Upper lobe of right lung (tissue), 1 donor: ENCODE measurements around the gene AKAP3. TPM values are rescaled to one million over a fixed set of nuclear protein-coding genes. Genes with fewer than 3 reads are reported as not detected.

Experiments
- ATAC-seq: fragments of 200-7000 bp; cut with Tn5 transposase; one replicate; pipeline ENCODE4 v1.9.1; 2020; ENCODE audit warnings: mild to moderate bottlenecking, moderate library complexity
- DNase-seq: peaks from one replicate; pipeline ENCODE4 v3.0.0-alpha.2; 2020
- H3K27ac ChIP-seq: fragments of 200-600 bp; one replicate; pipeline ENCODE4 v1.8.0; 2022
- H3K27me3 ChIP-seq: fragments of 200-600 bp; one replicate; pipeline ENCODE4 v1.8.0; 2022; ENCODE audit warnings: mild to moderate bottlenecking
- H3K36me3 ChIP-seq: fragments of 200-600 bp; one replicate; pipeline ENCODE4 v1.8.0; 2022
- H3K4me1 ChIP-seq: fragments of 200-600 bp; one replicate; pipeline ENCODE4 v1.8.0; 2022
- H3K4me3 ChIP-seq: fragments of 200-600 bp; one replicate; pipeline ENCODE4 v1.8.0; 2022; ENCODE audit warnings: mild to moderate bottlenecking
- H3K9me3 ChIP-seq: fragments of 200-600 bp; one replicate; pipeline ENCODE4 v1.8.0; 2022
- CTCF ChIP-seq: fragments of 200-600 bp; IDR thresholded peaks from one replicate; pipeline ENCODE4 v1.8.0; 2022; ENCODE audit warnings: antibody characterized with exemption
- intact Hi-C: fragments of 100-400 bp; cut with DNase I; formaldehyde crosslinking; loops from one replicate; pipeline ENCODE4 v1.11.0; 2022
- long read RNA-seq: library from polyadenylated mRNA; unstranded; transcript quantifications from one replicate; pipeline ENCODE4 v2.0.0, GENCODE V29; 2021
- total RNA-seq: library from RNA; stranded (reverse); fragmentation: NEBNext Ultra II Directional; extraction: Animal tissue kit (Norgen Biotek cat#: 25700); gene quantifications from one replicate; pipeline ENCODE4 v1.2.1, GENCODE V29; 2021
- donor health status: DM: no; HTN: yes; CAD: no; lungs with severe emphysema.

AKAP3 gene
- total RNA-seq = 1.9 TPM
- long read RNA-seq = 0 reads

DNA sequence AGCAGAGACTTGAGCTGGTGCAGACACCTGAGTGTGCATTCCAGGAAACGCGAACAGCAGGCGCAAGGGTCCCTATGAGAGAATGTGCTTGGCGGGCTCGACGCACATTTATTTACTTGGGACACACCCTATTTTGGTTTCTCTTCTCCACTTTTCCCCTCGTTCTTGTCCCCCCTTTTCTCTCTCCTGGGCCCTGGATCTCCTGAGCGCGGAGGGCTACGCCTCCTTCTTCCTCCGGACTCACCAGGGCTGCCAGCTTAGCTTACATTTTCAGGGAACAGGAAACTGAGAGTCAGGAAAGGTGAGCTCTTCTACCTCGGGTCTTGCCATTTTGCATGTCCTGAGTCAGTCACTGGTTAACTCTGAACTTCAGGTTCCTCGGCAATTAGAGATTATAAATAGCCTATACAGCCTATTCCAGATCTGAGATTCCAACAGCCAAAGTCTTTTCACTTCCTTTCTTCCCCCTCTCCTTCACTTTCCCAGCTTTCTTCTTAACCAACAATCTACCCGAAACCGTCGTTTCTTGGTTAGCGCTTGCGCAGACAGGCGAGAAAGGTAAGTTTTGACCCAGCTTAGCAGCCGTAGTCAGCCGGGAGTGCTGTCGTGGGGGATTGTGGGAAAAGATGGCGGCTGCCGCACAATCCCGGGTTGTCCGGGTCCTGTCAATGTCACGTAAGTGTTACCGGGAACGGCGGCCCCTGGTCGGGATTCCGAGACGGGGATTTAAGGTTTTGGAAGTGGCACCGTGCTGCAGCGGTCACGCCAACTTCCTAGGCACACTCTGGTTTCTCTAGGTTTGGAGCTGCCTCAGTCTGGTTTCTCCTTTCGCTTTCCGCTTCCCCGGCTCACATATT is at the start of gene AKAP3, which contains the start of gene NDUFA9:
TSS of gene AKAP3 (minus strand) at position 551 of the 857 bp plus-strand sequence. CDS start 10,855 bp downstream, outside the sequence.
TSS of gene NDUFA9 (plus strand) at position 614 of the 857 bp plus-strand sequence. CDS start at position 627, 13 bp downstream.
- ATAC-seq = peak; percentile 98
- Histone ChIP-seq H3K9me3 (no peaks in the 10 kb centered on the region), H3K4me3 (peak within 1 kb of the TSS; percentile 84), H3K27me3 (no peaks in the 10 kb centered on the region), H3K27ac (peak within 1 kb of the TSS; percentile 92), H3K36me3 (no peaks in the 10 kb centered on the region), H3K4me1 (peaks cover 19% of the 10 kb centered on the region)
- TF ChIP-seq CTCF = no peak
- intact Hi-C loops = no loop called here
- peak; percentile 86 for DNase-seq

GRCh38 chr12:4690760-4691159 is 41.9 kb upstream of the AKAP3 start:
- peaks cover 30% of the 10 kb centered on the region for H3K36me3 ChIP-seq
- intact Hi-C loops = no loop called here

GRCh38 chr12:4685317-4685716 is 36.5 kb upstream of the AKAP3 start:
- intact Hi-C loops = no loop called here
- Histone ChIP-seq H3K4me1 (no peaks in the 10 kb centered on the region), H3K36me3 (peaks cover 68% of the 10 kb centered on the region), H3K27ac (no peak overlapping the region), H3K9me3 (no peaks in the 10 kb centered on the region), H3K27me3 (no peaks in the 10 kb centered on the region), H3K4me3 (no peak overlapping the region)
- no peak for TF ChIP-seq CTCF
- DNase-seq = no peak
- no peak for ATAC-seq

More at GRCh38 chr12:4690760-4691159, 41.9 kb upstream of the AKAP3 start:
- Histone ChIP-seq H3K4me1 (no peaks in the 10 kb centered on the region), H3K27me3 (no peaks in the 10 kb centered on the region), H3K27ac (no peak overlapping the region), H3K9me3 (no peaks in the 10 kb centered on the region), H3K4me3 (no peak overlapping the region)
- DNase-seq (no peak), ATAC-seq (no peak)
- TF ChIP-seq CTCF = no peak

- Histone ChIP-seq H3K27ac (no peak overlapping the region), H3K36me3 (peaks cover 48% of the 10 kb centered on the region), H3K9me3 (no peaks in the 10 kb centered on the region), H3K4me1 (no peaks in the 10 kb centered on the region), H3K27me3 (no peaks in the 10 kb centered on the region), H3K4me3 (no peak overlapping the region)
- DNase-seq (no peak), ATAC-seq (no peak)
- TF ChIP-seq CTCF = no peak
- intact Hi-C loops = no loop called here
These were observed 32.9 kb upstream of the AKAP3 start for GRCh38 chr12:4681732-4682131.

GRCh38 chr12:4679711-4680110 is 30.9 kb upstream of the AKAP3 start:
- H3K27me3 ChIP-seq = no peaks in the 10 kb centered on the region
- H3K9me3 ChIP-seq = no peaks in the 10 kb centered on the region
- no peak for TF ChIP-seq CTCF
- no peak overlapping the region for H3K4me3 ChIP-seq
- intact Hi-C loops = no loop called here
- no peaks in the 10 kb centered on the region for H3K4me1 ChIP-seq
- H3K27ac ChIP-seq = no peak overlapping the region
- H3K36me3 ChIP-seq = peaks cover 28% of the 10 kb centered on the region
- DNase-seq (no peak), ATAC-seq (no peak)
